22Rv1 (cell line): ENCODE data around the gene KRT77.

Experiments used
- H3K27ac ChIP-seq: fragments of 450-650 bp; 2 replicates; pipeline ENCODE4 v1.5.1; 2017
- CTCF ChIP-seq: fragments of 450-650 bp; IDR thresholded peaks from 2 replicates; pipeline ENCODE4 v1.5.1; 2017; ENCODE audit warnings: mild to moderate bottlenecking
- ZFX ChIP-seq: fragments of 450-650 bp; IDR thresholded peaks from 2 replicates; pipeline ENCODE4 v1.6.1; 2017; ENCODE audit warnings: antibody characterized with exemption, borderline replicate concordance

The KRT77 gene

GRCh38 chr12:52676163-52676562 lies 27.2 kb downstream of the KRT77 start:
- TF ChIP-seq CTCF, result no peak
- no peak for TF ChIP-seq ZFX
- H3K27ac ChIP-seq, result no peak overlapping the region

GRCh38 chr12:52675301-52675701 lies 28.0 kb downstream of the KRT77 start:
- TF ChIP-seq CTCF (no peak), ZFX (no peak)
- no peak overlapping the region for H3K27ac ChIP-seq

- no peak for TF ChIP-seq CTCF
- TF ChIP-seq ZFX, result no peak
- no peak overlapping the region for H3K27ac ChIP-seq
These were observed 28.9 kb downstream of the KRT77 start for GRCh38 chr12:52674433-52674775.

GRCh38 chr12:52673713-52674432 lies 29.5 kb downstream of the KRT77 start:
- no peak for TF ChIP-seq ZFX
- TF ChIP-seq CTCF, result no peak
- H3K27ac ChIP-seq, result no peak overlapping the region

- no peak for TF ChIP-seq CTCF
- H3K27ac ChIP-seq, result no peak overlapping the region
These were observed 30.1 kb downstream of the KRT77 start for GRCh38 chr12:52673217-52673616.

- no peak overlapping the region for H3K27ac ChIP-seq
These were observed 30.9 kb downstream of the KRT77 start for GRCh38 chr12:52672321-52672933.

More at GRCh38 chr12:52672321-52672933, 30.9 kb downstream of the KRT77 start:
- TF ChIP-seq ZFX (no peak), CTCF (no peak)
